Transverse colon (tissue), 4 donors: ENCODE data around the gene SLC25A51.

Experiments used
- CTCF ChIP-seq, 5 experiments: fragments of 200-600 bp in 3 of 5; fragments of 450-650 bp in 2 of 5; sonication (generic) in 3 of 5; IDR thresholded peaks; 1 replicate in 2 of 5; 2 replicates in 3 of 5; pipeline ENCODE4 v1.5.1; 2016 to 2017; ENCODE audit warnings: antibody characterized with exemption in 5 of 5, inconsistent platforms in 3 of 5, mild to moderate bottlenecking in 2 of 5, moderate library complexity in 1 of 5
- EP300 ChIP-seq: sonication (generic); formaldehyde crosslinking; IDR thresholded peaks from one replicate; pipeline ENCODE4 v1.6.1; 2017; ENCODE audit warnings: antibody characterized with exemption, low read depth
- POLR2A ChIP-seq: fragments of 450-650 bp; IDR thresholded peaks from one replicate; pipeline ENCODE4 v1.6.1; 2016; ENCODE audit warnings: antibody characterized with exemption, mild to moderate bottlenecking, moderate library complexity
- POLR2AphosphoS5 ChIP-seq, 3 donors: sonication (generic); formaldehyde crosslinking; IDR thresholded peaks; one replicate each; pipeline ENCODE4 v1.6.1; 2016; ENCODE audit warnings: antibody characterized with exemption in 3 of 3

GRCh38 chr9:37931592-37931991 lies 27.7 kb upstream of the SLC25A51 start:
- TF ChIP-seq POLR2AphosphoS5 (IDR thresholded peaks at IDR 0.05) (no peak), CTCF (IDR thresholded peaks at IDR 0.05) (no peak), EP300 (no peak), POLR2A (no peak)
